Activated naive CD8-positive, alpha-beta T cell treated with anti-CD3 and anti-CD28 coated beads for 36 hours (primary cell): ENCODE data around the gene PARP1. TPM values are rescaled to one million over a fixed set of nuclear protein-coding genes. Genes with fewer than 3 reads are reported as not detected.
"Not testable (repeated sequence)": the region's sequence is repeated elsewhere in the genome, so short reads cannot be mapped to it uniquely, and the experiment has no call there.

ENCODE experiments used
- DNase-seq: peaks from one replicate; pipeline ENCODE4 v3.0.0; 2021
- H3K27ac Mint-ChIP-seq: one replicate; pipeline ENCODE4 v1.8.0; 2022; ENCODE audit warnings: mild to moderate bottlenecking, moderate library complexity, mixed read lengths
- H3K27me3 Mint-ChIP-seq: one replicate; pipeline ENCODE4 v1.8.0; 2022; ENCODE audit warnings: mild to moderate bottlenecking, mixed read lengths
- H3K36me3 Mint-ChIP-seq: one replicate; pipeline ENCODE4 v1.8.0; 2021; ENCODE audit warnings: mild to moderate bottlenecking, mixed read lengths
- H3K4me1 Mint-ChIP-seq: one replicate; pipeline ENCODE4 v1.8.0; 2021; ENCODE audit warnings: mixed read lengths
- H3K4me3 Mint-ChIP-seq: one replicate; pipeline ENCODE4 v1.8.0; 2022; ENCODE audit warnings: mild to moderate bottlenecking, moderate library complexity, mixed read lengths
- H3K9me3 Mint-ChIP-seq: one replicate; pipeline ENCODE4 v1.8.0; 2022; ENCODE audit warnings: mixed read lengths
- total RNA-seq, 2 experiments: library from RNA; stranded (reverse); gene quantifications; one replicate each; pipeline ENCODE4 v1.2.3, GENCODE V29; 2021

The PARP1 gene
- total RNA-seq, 2 experiments from 2014 or later = 226 to 228 TPM

DNA sequence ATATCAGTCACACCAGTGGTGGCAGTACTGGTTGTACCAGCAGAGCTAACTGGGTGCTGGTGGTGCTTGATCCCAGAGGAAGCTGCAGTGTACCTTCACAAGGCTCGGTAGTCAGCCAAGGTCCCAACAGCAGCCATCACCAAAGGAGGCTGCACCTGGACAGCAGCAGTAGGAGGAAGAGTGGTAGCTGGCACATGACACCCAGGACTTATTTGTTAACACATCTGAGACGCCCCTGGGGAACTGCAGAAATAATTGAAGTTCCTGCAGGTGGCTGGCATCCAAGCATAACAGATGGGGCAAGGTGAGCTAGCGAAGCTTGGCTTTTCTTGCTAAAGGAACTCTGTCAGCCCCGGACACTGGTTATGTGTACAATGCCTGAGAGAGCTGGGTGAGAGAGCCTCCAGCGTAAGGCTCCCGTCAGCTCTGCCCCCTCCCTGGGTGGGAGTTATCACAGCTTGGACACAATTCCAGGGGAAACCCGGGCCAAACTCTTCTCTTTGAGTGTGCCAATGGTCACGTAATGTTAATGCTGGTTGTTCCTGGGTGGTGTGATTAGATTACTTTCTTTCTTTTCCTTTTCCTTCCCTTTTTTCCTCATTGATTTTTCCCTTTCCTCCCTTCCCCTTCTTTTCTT, 29.1 kb upstream of the PARP1 start:
- Mint-ChIP-seq H3K4me3 (no peak overlapping the region), H3K27ac (no peak overlapping the region)

GRCh38 chr1:226436472-226436854, 28.6 kb upstream of the PARP1 start:
- Mint-ChIP-seq H3K9me3 (peaks cover 1% of the 10 kb centered on the region), H3K36me3 (no peaks in the 10 kb centered on the region), H3K4me1 (no peaks in the 10 kb centered on the region), H3K27ac (no peak overlapping the region), H3K4me3 (no peak overlapping the region), H3K27me3 (no peaks in the 10 kb centered on the region)
- DNase-seq = no peak

More for the DNA sequence above, 29.1 kb upstream of the PARP1 start:
- H3K4me1 Mint-ChIP-seq = no peaks in the 10 kb centered on the region
- H3K9me3 Mint-ChIP-seq = peaks cover 1% of the 10 kb centered on the region
- DNase-seq = no peak
- H3K36me3 Mint-ChIP-seq = no peaks in the 10 kb centered on the region
- H3K27me3 Mint-ChIP-seq = no peaks in the 10 kb centered on the region

- Mint-ChIP-seq H3K9me3 (no peaks in the 10 kb centered on the region), H3K36me3 (no peaks in the 10 kb centered on the region), H3K27ac (no peak overlapping the region), H3K4me1 (peaks cover 9% of the 10 kb centered on the region), H3K4me3 (no peak overlapping the region), H3K27me3 (no peaks in the 10 kb centered on the region)
- no peak for DNase-seq
These were observed 25.4 kb upstream of the PARP1 start for GRCh38 chr1:226433341-226433720.

- Mint-ChIP-seq H3K9me3 (no peaks in the 10 kb centered on the region), H3K27ac (no peak overlapping the region), H3K36me3 (no peaks in the 10 kb centered on the region), H3K4me3 (no peak overlapping the region), H3K27me3 (no peaks in the 10 kb centered on the region), H3K4me1 (peaks cover 11% of the 10 kb centered on the region)
- DNase-seq = no peak
These were observed 24.9 kb upstream of the PARP1 start for GRCh38 chr1:226432586-226433340.

GRCh38 chr1:226431898-226432297, 24.0 kb upstream of the PARP1 start:
- not testable (repeated sequence) for H3K27me3 Mint-ChIP-seq, H3K4me3 Mint-ChIP-seq, H3K9me3 Mint-ChIP-seq, H3K27ac Mint-ChIP-seq, DNase-seq, H3K36me3 Mint-ChIP-seq
- H3K4me1 Mint-ChIP-seq = peaks cover 18% of the 10 kb centered on the region

DNA sequence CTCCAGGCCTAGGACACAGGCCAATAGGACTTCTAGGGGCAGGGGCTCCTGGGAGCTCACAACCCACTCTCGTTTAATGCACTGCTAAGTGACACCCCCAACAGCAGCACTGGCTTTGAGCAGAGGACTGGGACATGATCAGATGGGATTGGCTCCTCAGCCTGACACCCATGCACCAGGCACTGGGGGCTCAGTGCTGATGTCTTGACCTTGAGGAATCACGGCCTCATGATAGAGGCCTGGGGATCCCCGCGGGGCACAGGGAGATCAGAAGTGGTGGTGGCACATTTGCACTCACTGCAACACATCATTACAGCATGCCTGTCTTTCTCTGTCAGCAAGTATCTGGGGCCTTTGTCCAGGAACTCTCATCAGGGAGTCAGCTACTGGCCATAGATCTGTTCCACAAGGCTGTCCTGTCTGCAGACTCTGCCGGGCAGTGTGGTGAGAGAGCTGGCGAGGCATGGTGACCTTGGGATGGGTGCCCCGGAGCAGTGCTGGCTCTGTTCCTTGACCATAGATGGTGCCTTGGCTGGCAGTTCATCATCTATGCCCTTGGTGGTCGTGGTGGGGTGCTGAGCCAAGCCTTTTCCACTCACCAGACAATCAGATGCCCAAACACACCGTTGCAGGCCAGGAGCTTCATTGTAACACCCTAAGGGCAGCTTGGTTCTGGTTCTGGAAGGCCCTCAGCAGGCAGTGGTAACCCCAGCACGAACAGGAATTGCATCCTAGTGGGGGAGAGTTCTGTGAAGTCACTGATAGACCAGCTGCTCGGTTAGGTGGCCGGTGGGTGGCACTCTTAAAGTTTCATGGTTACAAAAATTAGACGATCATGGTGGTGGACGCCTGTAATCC, 22.2 kb upstream of the PARP1 start:
- H3K27ac Mint-ChIP-seq = no peak overlapping the region
- DNase-seq = no peak
- no peaks in the 10 kb centered on the region for H3K27me3 Mint-ChIP-seq
- no peak overlapping the region for H3K4me3 Mint-ChIP-seq
- no peaks in the 10 kb centered on the region for H3K36me3 Mint-ChIP-seq
- peaks cover 27% of the 10 kb centered on the region for H3K4me1 Mint-ChIP-seq
- H3K9me3 Mint-ChIP-seq = no peaks in the 10 kb centered on the region

DNA sequence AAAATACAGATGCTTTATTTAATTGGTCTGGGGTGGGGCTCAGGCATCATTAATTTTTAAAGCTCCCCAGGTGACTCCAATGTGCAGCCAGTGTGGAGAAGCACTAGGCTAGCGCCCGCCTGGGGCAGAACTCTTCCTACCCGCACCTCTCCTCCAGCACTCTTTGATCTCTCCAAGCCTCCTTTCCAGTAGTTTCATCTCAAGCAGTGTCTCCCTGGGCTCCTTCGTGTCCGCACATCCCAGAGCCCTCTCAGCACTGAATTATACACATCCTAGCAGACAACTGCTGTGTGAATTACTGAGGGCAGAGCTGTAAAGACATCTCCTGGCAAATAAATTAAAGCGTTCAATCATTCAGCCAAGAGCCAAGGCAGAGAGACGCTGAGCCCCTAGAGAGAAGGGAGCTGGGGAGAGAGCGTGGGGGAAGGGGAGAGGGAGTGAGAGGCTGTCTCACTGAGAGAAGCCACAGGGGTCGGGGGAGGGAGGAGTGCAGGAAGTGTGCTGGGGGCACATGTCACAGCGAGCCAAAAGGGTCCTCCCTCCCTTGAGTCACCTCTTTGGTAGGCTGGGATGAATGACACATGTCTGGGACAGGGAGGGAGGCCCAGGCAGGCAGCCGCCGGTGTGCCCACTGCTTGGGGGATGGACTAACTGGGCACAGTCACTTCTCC, 21.0 kb upstream of the PARP1 start:
- no peak overlapping the region for H3K27ac Mint-ChIP-seq
- peak; percentile 16 for DNase-seq
- H3K4me1 Mint-ChIP-seq = peaks cover 27% of the 10 kb centered on the region
- no peaks in the 10 kb centered on the region for H3K36me3 Mint-ChIP-seq
- no peak overlapping the region for H3K4me3 Mint-ChIP-seq
- H3K9me3 Mint-ChIP-seq = no peaks in the 10 kb centered on the region
- no peaks in the 10 kb centered on the region for H3K27me3 Mint-ChIP-seq

- Mint-ChIP-seq H3K27me3 (no peaks in the 10 kb centered on the region), H3K36me3 (no peaks in the 10 kb centered on the region), H3K9me3 (no peaks in the 10 kb centered on the region), H3K4me1 (peaks cover 27% of the 10 kb centered on the region), H3K27ac (no peak overlapping the region), H3K4me3 (no peak overlapping the region)
- no peak for DNase-seq
These were observed 20.5 kb upstream of the PARP1 start for GRCh38 chr1:226428348-226428747.

- Mint-ChIP-seq H3K27me3 (no peaks in the 10 kb centered on the region), H3K4me1 (peaks cover 27% of the 10 kb centered on the region), H3K27ac (peak overlapping the region; percentile 26), H3K4me3 (no peak overlapping the region), H3K9me3 (no peaks in the 10 kb centered on the region), H3K36me3 (no peaks in the 10 kb centered on the region)
- DNase-seq = no peak
These were observed 19.2 kb upstream of the PARP1 start for GRCh38 chr1:226427131-226427530.

GRCh38 chr1:226426395-226426794, 18.5 kb upstream of the PARP1 start:
- not testable (repeated sequence) for H3K27me3 Mint-ChIP-seq, H3K4me3 Mint-ChIP-seq, H3K9me3 Mint-ChIP-seq, H3K36me3 Mint-ChIP-seq, H3K27ac Mint-ChIP-seq, DNase-seq
- peaks cover 27% of the 10 kb centered on the region for H3K4me1 Mint-ChIP-seq

GRCh38 chr1:226425431-226426031, 17.6 kb upstream of the PARP1 start:
- Mint-ChIP-seq H3K27ac (peak overlapping the region; percentile 59), H3K36me3 (no peaks in the 10 kb centered on the region), H3K4me3 (peak overlapping the region; percentile 77), H3K27me3 (no peaks in the 10 kb centered on the region), H3K9me3 (no peaks in the 10 kb centered on the region), H3K4me1 (peaks cover 27% of the 10 kb centered on the region)
- DNase-seq = peak; percentile 52

GRCh38 chr1:226425004-226425378, 17.1 kb upstream of the PARP1 start:
- Mint-ChIP-seq H3K27ac (no peak overlapping the region), H3K9me3 (no peaks in the 10 kb centered on the region), H3K4me3 (no peak overlapping the region), H3K27me3 (no peaks in the 10 kb centered on the region), H3K36me3 (no peaks in the 10 kb centered on the region), H3K4me1 (peaks cover 27% of the 10 kb centered on the region)
- no peak for DNase-seq

DNA sequence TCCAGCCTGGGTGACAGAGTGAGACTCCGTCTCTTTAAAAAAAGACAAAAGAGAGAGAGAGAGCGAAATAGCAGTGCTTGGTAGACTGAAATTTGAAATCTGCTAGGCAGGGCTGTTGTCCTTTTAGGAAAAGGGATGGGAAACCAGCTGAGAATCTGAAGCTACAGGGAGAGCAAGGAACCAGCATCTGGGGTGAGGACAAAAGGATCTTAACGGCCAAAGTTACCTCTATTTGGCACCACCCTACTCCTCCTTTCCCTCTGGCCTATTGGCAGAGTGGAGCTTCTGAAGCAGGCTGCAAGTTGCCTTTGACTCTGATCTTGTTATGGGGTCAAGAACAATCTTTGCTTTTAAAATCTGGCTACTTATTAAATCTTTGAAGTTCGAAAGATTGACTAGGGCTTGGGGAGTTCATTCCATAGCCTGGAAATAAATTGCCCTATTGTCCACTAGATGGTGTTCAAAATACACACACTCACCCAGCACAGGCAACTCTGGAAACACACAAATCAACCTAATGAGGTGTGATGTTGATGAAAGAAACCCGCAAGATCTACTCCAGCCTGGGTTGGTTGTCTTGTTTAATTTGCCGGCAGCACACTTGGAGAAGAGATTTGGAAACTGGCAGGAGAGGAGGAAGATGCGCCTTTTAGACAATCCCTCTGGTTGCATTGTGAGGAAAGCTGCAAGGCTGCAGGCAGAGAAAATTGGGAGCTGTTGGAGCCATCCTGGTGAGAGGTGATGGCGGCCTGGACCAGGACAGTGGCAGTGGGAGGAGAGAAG, 16.5 kb upstream of the PARP1 start:
- DNase-seq = no peak
- H3K9me3 Mint-ChIP-seq = no peaks in the 10 kb centered on the region
- H3K4me3 Mint-ChIP-seq = no peak overlapping the region
- H3K27ac Mint-ChIP-seq = no peak overlapping the region
- no peaks in the 10 kb centered on the region for H3K36me3 Mint-ChIP-seq
- no peaks in the 10 kb centered on the region for H3K27me3 Mint-ChIP-seq
- peaks cover 27% of the 10 kb centered on the region for H3K4me1 Mint-ChIP-seq

DNA sequence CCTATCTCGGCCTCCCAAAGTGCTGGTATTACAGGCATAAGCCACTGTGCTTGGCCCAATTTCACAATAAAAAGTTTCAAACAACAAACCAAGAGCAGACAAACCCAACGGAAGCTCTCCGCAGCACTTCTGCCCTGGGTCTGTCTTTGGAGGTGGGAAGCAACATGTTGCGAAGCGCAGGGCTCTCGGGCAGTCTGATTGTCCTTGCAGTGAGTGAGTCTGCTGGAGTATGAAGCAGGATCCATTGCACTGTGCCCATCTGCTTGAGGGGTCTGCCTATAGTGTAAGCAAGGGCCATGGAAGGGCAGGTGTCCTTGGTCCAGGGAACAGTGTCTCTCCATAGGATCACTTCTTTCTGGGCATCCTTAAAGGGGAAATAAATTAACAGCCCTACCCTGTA, 14.6 kb upstream of the PARP1 start:
- peaks cover 23% of the 10 kb centered on the region for H3K4me1 Mint-ChIP-seq
- no peaks in the 10 kb centered on the region for H3K27me3 Mint-ChIP-seq
- DNase-seq = no peak
- H3K36me3 Mint-ChIP-seq = no peaks in the 10 kb centered on the region
- H3K27ac Mint-ChIP-seq = no peak overlapping the region
- H3K9me3 Mint-ChIP-seq = no peaks in the 10 kb centered on the region
- H3K4me3 Mint-ChIP-seq = no peak overlapping the region
